Trophoblast cell (in vitro differentiated cells and primary cell): Measurements from ENCODE around the gene DOK5.

Experiments
- DNase-seq, 2 donors: peaks; one replicate each; pipeline ENCODE4 v3.0.0-alpha.2; 2016
- H2AFZ ChIP-seq: 2 replicates; pipeline ENCODE4 v1.6.1; 2013; ENCODE audit warnings: low read length, moderate library complexity, mild to moderate bottlenecking; ENCODE audit not compliant: insufficient read depth, poor library complexity
- H2AK5ac ChIP-seq: 2 replicates; pipeline ENCODE4 v1.6.1; 2013; ENCODE audit warnings: mild to moderate bottlenecking, low read length
- H2BK120ac ChIP-seq: 2 replicates; pipeline ENCODE4 v1.6.1; 2013; ENCODE audit warnings: low read length, mild to moderate bottlenecking, moderate library complexity; ENCODE audit not compliant: insufficient read depth, poor library complexity
- H2BK12ac ChIP-seq: 2 replicates; pipeline ENCODE4 v1.6.1; 2013; ENCODE audit warnings: mild to moderate bottlenecking, low read length, moderate library complexity
- H2BK5ac ChIP-seq: 2 replicates; pipeline ENCODE4 v1.6.1; 2013; ENCODE audit warnings: low read length, low read depth, moderate library complexity, mild to moderate bottlenecking; ENCODE audit not compliant: poor library complexity
- H3K14ac ChIP-seq: 2 replicates; pipeline ENCODE4 v1.6.1; 2013; ENCODE audit warnings: mild to moderate bottlenecking, low read length
- H3K18ac ChIP-seq: 2 replicates; pipeline ENCODE4 v1.6.1; 2013; ENCODE audit warnings: mild to moderate bottlenecking, low read length
- H3K23ac ChIP-seq: 2 replicates; pipeline ENCODE4 v1.6.1; 2013; ENCODE audit warnings: low read length
- H3K27ac ChIP-seq: 2 replicates; pipeline ENCODE4 v1.5.1; 2013; ENCODE audit warnings: low read depth, mild to moderate bottlenecking, inconsistent platforms, low read length, moderate library complexity
- H3K27me3 ChIP-seq: 2 replicates; pipeline ENCODE4 v1.6.1; 2013; ENCODE audit warnings: inconsistent platforms, mild to moderate bottlenecking, low read length, moderate library complexity; ENCODE audit not compliant: insufficient read depth
- H3K36me3 ChIP-seq, 2 experiments: 1 replicate in 1 of 2; 2 replicates in 1 of 2; pipeline ENCODE4 v1.6.1; 2013; ENCODE audit warnings: low read length in 2 of 2, mild to moderate bottlenecking in 2 of 2, moderate library complexity in 1 of 2; ENCODE audit not compliant: insufficient read depth in 2 of 2, control insufficient read depth in 1 of 2
- H3K4ac ChIP-seq: 2 replicates; pipeline ENCODE4 v1.6.1; 2013; ENCODE audit warnings: low read depth, mild to moderate bottlenecking, low read length, moderate library complexity
- H3K4me1 ChIP-seq, 2 experiments: 1 replicate in 1 of 2; 2 replicates in 1 of 2; pipeline ENCODE4 v1.6.1; 2013; ENCODE audit warnings: low read length in 2 of 2, mild to moderate bottlenecking in 2 of 2, moderate library complexity in 1 of 2; ENCODE audit not compliant: insufficient read depth in 2 of 2, control insufficient read depth in 1 of 2
- H3K4me2 ChIP-seq: 2 replicates; pipeline ENCODE4 v1.6.1; 2013; ENCODE audit warnings: inconsistent platforms, mild to moderate bottlenecking, low read length, moderate library complexity
- H3K4me3 ChIP-seq: 2 replicates; pipeline ENCODE4 v1.5.1; 2013; ENCODE audit warnings: mild to moderate bottlenecking, low read depth, low read length, inconsistent platforms
- H3K79me1 ChIP-seq: one replicate; pipeline ENCODE4 v1.6.1; 2013; ENCODE audit warnings: low read length
- H3K79me2 ChIP-seq: 2 replicates; pipeline ENCODE4 v1.6.1; 2013; ENCODE audit warnings: low read length, mild to moderate bottlenecking; ENCODE audit not compliant: control insufficient read depth, insufficient read depth, poor library complexity
- H3K9ac ChIP-seq: 2 replicates; pipeline ENCODE4 v1.6.1; 2013; ENCODE audit warnings: mild to moderate bottlenecking, low read length
- H3K9me3 ChIP-seq: 2 replicates; pipeline ENCODE4 v1.6.1; 2013; ENCODE audit warnings: low read depth, mild to moderate bottlenecking, control low read depth, inconsistent platforms, low read length; ENCODE audit not compliant: insufficient read depth
- H4K12ac ChIP-seq: 2 replicates; pipeline ENCODE4 v1.6.1; 2013; ENCODE audit warnings: low read depth, mild to moderate bottlenecking, low read length, moderate library complexity
- H4K8ac ChIP-seq: 2 replicates; pipeline ENCODE4 v1.6.1; 2013; ENCODE audit warnings: low read depth, mild to moderate bottlenecking, low read length, moderate library complexity
- H4K91ac ChIP-seq: one replicate; pipeline ENCODE4 v1.6.1; 2013; ENCODE audit warnings: low read depth, mild to moderate bottlenecking, low read length, moderate library complexity
- WGBS: extraction: QIAGEN DNeasy Blood & Tissue Kit; methylation state at CpG from one replicate; pipeline ENCODE4 v1.1.7; 2013; ENCODE audit warnings: missing lambda C conversion rate; ENCODE audit not compliant: insufficient read length, insufficient coverage; ENCODE audit errors: extremely low coverage; 5-methylcytosine and 5-hydroxymethylcytosine counted together

Gene DOK5

GRCh38 chr20:54472607-54473006, 2.8 kb upstream of the DOK5 start:
- H4K91ac ChIP-seq: no peak overlapping the region
- H2BK12ac ChIP-seq: no peak overlapping the region
- WGBS: no CpG with 5 or more reads among the region's 5 CpGs
- no peak overlapping the region for H2AK5ac ChIP-seq
- no peaks in the 10 kb centered on the region for H3K36me3 ChIP-seq
- no peak overlapping the region for H3K4me3 ChIP-seq
- DNase-seq: no peak
- H3K9me3 ChIP-seq: no peaks in the 10 kb centered on the region
- no peaks in the 10 kb centered on the region for H3K27me3 ChIP-seq
- no peak overlapping the region for H2AFZ ChIP-seq
- peaks cover 4% of the 10 kb centered on the region for H3K79me2 ChIP-seq
- no peak overlapping the region for H2BK5ac ChIP-seq
- H3K18ac ChIP-seq: no peak overlapping the region
- H3K9ac ChIP-seq: no peak overlapping the region
- no peak overlapping the region for H3K27ac ChIP-seq
- no peak overlapping the region for H3K4ac ChIP-seq
- no peak overlapping the region for H4K12ac ChIP-seq
- no peak overlapping the region for H2BK120ac ChIP-seq
- H4K8ac ChIP-seq: no peak overlapping the region
- no peak overlapping the region for H3K14ac ChIP-seq
- no peaks in the 10 kb centered on the region for H3K79me1 ChIP-seq
- H3K4me2 ChIP-seq: no peak overlapping the region
- H3K4me1 ChIP-seq: peaks cover 0 to 5% of the 10 kb centered on the region in 2 experiments
- H3K23ac ChIP-seq: no peak overlapping the region

- Histone ChIP-seq H4K8ac (no peak overlapping the region), H2BK120ac (no peak overlapping the region), H3K36me3 (no peaks in the 10 kb centered on the region), H2BK5ac (no peak overlapping the region), H3K4me3 (no peak overlapping the region), H3K23ac (no peak overlapping the region), H3K4ac (no peak overlapping the region), H2BK12ac (no peak overlapping the region), H3K79me1 (no peaks in the 10 kb centered on the region), H4K12ac (no peak overlapping the region), H3K9ac (no peak overlapping the region), H3K9me3 (no peaks in the 10 kb centered on the region), H3K27ac (no peak overlapping the region), H3K14ac (no peak overlapping the region), H2AK5ac (no peak overlapping the region), H3K18ac (no peak overlapping the region), H2AFZ (no peak overlapping the region), H3K4me1 (peaks cover 0 to 5% of the 10 kb centered on the region in 2 experiments), H3K27me3 (no peaks in the 10 kb centered on the region), H4K91ac (no peak overlapping the region), H3K4me2 (no peak overlapping the region), H3K79me2 (peaks cover 4% of the 10 kb centered on the region)
- no CpG with 5 or more reads among the region's 7 CpGs for WGBS
- no peak for DNase-seq
These were observed 2.1 kb upstream of the DOK5 start for GRCh38 chr20:54473340-54473739.

GRCh38 chr20:54474046-54474445, 1.3 kb upstream of the DOK5 start:
- Histone ChIP-seq H3K4me3 (no peak overlapping the region), H2AFZ (no peak overlapping the region), H2BK12ac (no peak overlapping the region), H3K27ac (no peak overlapping the region), H4K91ac (no peak overlapping the region), H3K79me2 (peaks cover 4% of the 10 kb centered on the region), H3K23ac (no peak overlapping the region), H3K18ac (no peak overlapping the region), H3K36me3 (no peaks in the 10 kb centered on the region), H4K8ac (no peak overlapping the region), H2AK5ac (no peak overlapping the region), H2BK120ac (no peak overlapping the region), H3K14ac (no peak overlapping the region), H4K12ac (no peak overlapping the region), H3K79me1 (no peaks in the 10 kb centered on the region), H3K4me2 (no peak overlapping the region), H3K27me3 (no peaks in the 10 kb centered on the region), H3K9ac (no peak overlapping the region), H3K9me3 (no peaks in the 10 kb centered on the region), H3K4me1 (peaks cover 0 to 5% of the 10 kb centered on the region in 2 experiments), H3K4ac (no peak overlapping the region), H2BK5ac (no peak overlapping the region)
- no CpG with 5 or more reads among the region's 3 CpGs for WGBS
- no peak for DNase-seq

- Histone ChIP-seq H3K27me3 (no peaks in the 10 kb centered on the region), H4K12ac (no peak overlapping the region), H3K9ac (no peak overlapping the region), H3K4me3 (peak overlapping the region; percentile 84), H4K8ac (peak overlapping the region; percentile 55), H3K79me1 (no peaks in the 10 kb centered on the region), H2AFZ (peak overlapping the region; percentile 1), H3K9me3 (no peaks in the 10 kb centered on the region), H3K23ac (no peak overlapping the region), H3K4me2 (peak overlapping the region; percentile 85), H2BK120ac (no peak overlapping the region), H3K4ac (no peak overlapping the region), H4K91ac (no peak overlapping the region), H3K14ac (no peak overlapping the region), H3K36me3 (no peaks in the 10 kb centered on the region), H2BK12ac (no peak overlapping the region), H3K18ac (no peak overlapping the region), H2BK5ac (no peak overlapping the region), H3K79me2 (peaks cover 4% of the 10 kb centered on the region), H2AK5ac (no peak overlapping the region), H3K27ac (no peak overlapping the region), H3K4me1 (peaks cover 3 to 5% of the 10 kb centered on the region in 2 experiments)
- DNase-seq: no peak
- WGBS: no CpG with 5 or more reads among the region's 10 CpGs
These were observed 527 bp upstream of the DOK5 start for GRCh38 chr20:54474866-54475265.
